ENCODE results near the gene DDX51.

DNA sequence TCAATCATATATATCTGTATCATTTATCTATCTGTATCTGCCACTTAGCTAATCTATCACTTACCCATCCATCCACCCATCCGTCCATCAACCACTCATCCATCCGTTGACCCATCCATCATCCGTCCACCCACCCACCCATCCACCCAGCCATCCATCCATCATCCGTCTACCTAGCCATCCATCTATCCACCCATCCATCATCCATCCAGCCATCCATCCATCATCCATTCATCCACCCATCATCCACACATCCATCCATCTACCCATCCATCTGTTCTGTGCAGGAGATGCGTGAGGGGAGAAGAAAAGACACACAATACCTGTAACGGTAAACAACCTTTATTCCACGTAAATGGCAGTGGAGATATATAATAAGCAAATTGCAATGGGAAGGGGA, 20.3 kb upstream of the DDX51 start:
- TF ChIP-seq POLR2AphosphoS5 (IDR thresholded peaks at IDR 0.05; ENCODE audit: low read depth, low read length) = no peak
- no peak for TF ChIP-seq POLR2A (IDR thresholded peaks at IDR 0.05; ENCODE audit: low read depth, low read length)

All from GM12891 (cell line).